HUES48 (cell line): ENCODE results near the gene RAB3IL1.

Experiments used
- H3K27ac ChIP-seq: one replicate; pipeline ENCODE4 v1.7.0; 2013; ENCODE audit warnings: low read depth, low read length, inconsistent platforms
- H3K27me3 ChIP-seq: 2 replicates; pipeline ENCODE4 v1.6.1; 2013; ENCODE audit warnings: mild to moderate bottlenecking, low read length; ENCODE audit not compliant: control insufficient read depth, insufficient read depth
- H3K36me3 ChIP-seq: 2 replicates; pipeline ENCODE4 v1.6.1; 2013; ENCODE audit warnings: low read length; ENCODE audit not compliant: control insufficient read depth, insufficient read depth
- H3K4me1 ChIP-seq: 2 replicates; pipeline ENCODE4 v1.6.1; 2013; ENCODE audit warnings: mild to moderate bottlenecking, low read length; ENCODE audit not compliant: control insufficient read depth, insufficient read depth
- H3K4me3 ChIP-seq: 2 replicates; pipeline ENCODE4 v1.5.1; 2013; ENCODE audit warnings: mild to moderate bottlenecking, low read depth, low read length
- H3K9ac ChIP-seq: 2 replicates; pipeline ENCODE4 v1.6.1; 2013; ENCODE audit warnings: mild to moderate bottlenecking, low read depth, low read length, moderate library complexity
- H3K9me3 ChIP-seq: 2 replicates; pipeline ENCODE4 v1.6.1; 2013; ENCODE audit warnings: low read length; ENCODE audit not compliant: control insufficient read depth, insufficient read depth

The RAB3IL1 gene

DNA sequence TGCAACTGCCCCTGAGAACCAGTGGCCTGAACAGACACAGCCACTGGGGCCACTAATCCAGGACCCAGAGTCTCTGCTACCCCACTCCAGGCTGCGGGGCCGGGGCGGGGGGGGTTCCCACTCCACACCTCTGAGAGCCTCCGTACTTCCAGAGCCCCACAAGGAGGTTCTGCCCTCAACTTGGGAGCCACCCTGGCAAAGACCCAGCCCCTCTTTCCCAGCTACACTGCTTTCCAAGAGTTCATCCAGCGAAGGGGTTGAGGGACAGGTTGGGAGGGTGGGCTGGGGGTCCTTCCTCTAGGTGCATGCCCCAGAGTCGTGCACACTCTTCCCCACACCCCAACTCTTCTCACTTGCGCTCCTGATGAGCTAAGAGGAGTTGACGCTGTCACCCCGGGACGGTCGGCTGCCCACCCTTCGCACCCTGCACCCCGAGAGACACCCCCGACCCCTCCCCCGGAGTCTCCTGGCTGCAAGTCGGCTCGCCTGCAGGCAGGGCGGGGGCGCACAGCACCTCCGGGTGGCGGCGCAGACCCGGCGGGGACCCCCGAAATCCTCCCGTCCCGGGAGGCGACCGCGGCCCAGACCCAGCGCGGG, 531 bp downstream of the RAB3IL1 start:
- peaks cover 23% of the 10 kb centered on the region for H3K27me3 ChIP-seq
- H3K4me3 ChIP-seq, result peak overlapping the region; percentile 69
- H3K9ac ChIP-seq, result no peak overlapping the region
- H3K9me3 ChIP-seq, result no peaks in the 10 kb centered on the region
- no peak overlapping the region for H3K27ac ChIP-seq
- no peaks in the 10 kb centered on the region; the same call in 1 of the 2 replicates for H3K4me1 ChIP-seq
- no peaks in the 10 kb centered on the region for H3K36me3 ChIP-seq

DNA sequence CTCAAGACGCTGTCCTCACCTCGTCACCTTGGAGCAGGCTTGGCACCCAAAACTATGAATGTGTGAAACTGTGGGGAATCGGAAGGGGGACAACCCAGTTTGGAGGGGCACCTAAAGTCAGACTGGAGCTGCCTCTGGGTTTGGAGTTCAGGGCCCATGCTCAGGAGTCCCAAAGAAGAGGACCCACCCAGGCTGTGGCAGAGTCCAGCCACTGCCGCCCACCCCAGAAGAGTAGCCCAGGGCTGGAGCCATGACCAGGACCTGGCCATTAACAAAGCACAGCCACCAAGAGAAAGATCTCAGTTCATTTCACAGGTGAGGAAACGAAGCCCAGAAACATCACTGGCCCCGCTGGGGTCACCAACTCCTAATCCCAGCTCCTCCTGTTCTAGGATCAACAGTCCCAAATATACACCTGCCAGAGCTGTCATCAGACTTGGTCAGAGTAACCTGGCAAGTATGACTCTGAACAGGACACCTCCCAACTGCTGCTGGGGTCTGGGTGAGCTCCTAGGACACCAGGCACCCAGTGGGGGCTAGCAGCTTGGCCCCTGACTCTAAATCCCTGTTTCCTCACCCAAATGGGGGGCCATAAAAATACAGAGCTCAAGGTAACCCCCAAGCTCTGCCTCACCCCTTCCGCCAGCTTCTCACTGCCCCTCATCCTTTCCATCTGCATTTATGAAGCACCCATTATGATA, 2.7 kb downstream of the RAB3IL1 start:
- Histone ChIP-seq H3K4me3 (no peak overlapping the region), H3K27me3 (peaks cover 23% of the 10 kb centered on the region), H3K9ac (no peak overlapping the region), H3K9me3 (no peaks in the 10 kb centered on the region), H3K4me1 (no peaks in the 10 kb centered on the region; the same call in 1 of the 2 replicates), H3K27ac (no peak overlapping the region), H3K36me3 (no peaks in the 10 kb centered on the region)

DNA sequence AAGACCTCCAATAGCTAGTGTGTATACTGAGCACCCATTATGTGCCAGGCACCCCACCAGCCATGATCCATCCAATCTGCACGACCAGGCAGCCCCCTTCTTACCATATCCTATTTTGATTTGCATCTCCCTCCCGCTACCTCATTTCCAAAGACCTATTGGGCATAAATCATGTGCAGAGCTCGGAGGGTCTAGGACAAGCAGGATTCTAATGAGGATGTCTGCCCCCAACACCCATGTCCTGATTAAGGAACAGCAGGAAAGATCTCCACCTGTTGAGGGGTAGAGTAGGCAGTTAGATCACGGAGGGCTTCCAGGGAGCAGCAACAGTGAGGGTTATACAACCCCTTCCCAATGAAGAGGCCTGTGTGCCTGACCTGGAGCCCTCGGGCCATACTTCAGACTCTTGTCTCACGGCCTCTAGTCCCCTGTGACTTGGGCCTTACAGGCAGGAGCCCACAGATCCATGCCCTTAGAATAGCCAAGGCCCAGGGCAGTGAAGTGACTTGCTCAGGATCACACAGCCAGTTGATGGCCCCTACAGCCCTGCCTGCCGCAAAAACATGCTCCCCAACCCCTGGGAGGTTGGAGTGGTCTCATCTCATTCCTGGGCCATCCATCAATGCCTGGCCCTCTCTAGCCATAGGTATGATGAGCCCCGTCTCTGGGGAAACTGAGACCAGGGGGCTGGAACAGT, 3.5 kb downstream of the RAB3IL1 start:
- Histone ChIP-seq H3K27ac (no peak overlapping the region), H3K36me3 (no peaks in the 10 kb centered on the region), H3K4me1 (peaks cover 5% of the 10 kb centered on the region), H3K9ac (no peak overlapping the region), H3K4me3 (no peak overlapping the region), H3K9me3 (no peaks in the 10 kb centered on the region), H3K27me3 (peaks cover 23% of the 10 kb centered on the region)

DNA sequence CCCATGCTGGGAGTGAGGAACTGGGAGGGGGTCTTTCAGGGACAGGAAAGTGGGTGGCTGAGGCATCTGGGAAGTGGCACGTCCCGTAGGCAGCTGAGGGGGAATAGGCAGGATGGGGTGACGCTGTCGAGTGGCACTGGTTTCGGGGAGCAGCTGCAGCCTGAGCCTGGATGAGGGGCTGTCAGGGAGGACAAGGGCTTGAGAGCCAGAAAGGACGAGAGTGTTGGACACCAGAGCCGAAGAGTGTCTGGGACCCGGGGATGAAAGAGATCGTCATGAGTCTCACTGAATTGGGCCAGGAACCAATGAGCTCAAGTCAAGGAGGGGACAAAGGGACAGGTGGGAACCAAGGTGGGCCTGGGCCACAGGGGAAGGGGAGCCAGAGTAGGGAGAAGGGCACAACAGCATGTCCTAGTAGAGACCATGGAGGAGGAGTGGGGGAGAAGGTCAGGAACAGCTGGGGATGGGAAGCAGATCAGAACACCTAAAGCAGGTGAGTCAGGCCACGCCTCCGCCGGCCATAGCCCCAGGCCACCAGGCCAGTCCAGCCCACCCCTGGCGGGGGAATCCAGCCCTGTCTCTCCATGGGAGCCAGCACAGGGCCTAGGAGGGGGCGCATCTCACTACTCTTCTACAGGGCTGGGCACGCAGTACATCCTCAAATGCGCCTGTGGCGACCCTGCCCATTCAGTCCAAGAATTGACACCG, 4.2 kb downstream of the RAB3IL1 start:
- no peaks in the 10 kb centered on the region for H3K36me3 ChIP-seq
- H3K4me1 ChIP-seq, result peaks cover 11% of the 10 kb centered on the region
- no peak overlapping the region for H3K27ac ChIP-seq
- H3K9ac ChIP-seq, result no peak overlapping the region
- H3K27me3 ChIP-seq, result peaks cover 17% of the 10 kb centered on the region
- H3K9me3 ChIP-seq, result no peaks in the 10 kb centered on the region
- no peak overlapping the region for H3K4me3 ChIP-seq

DNA sequence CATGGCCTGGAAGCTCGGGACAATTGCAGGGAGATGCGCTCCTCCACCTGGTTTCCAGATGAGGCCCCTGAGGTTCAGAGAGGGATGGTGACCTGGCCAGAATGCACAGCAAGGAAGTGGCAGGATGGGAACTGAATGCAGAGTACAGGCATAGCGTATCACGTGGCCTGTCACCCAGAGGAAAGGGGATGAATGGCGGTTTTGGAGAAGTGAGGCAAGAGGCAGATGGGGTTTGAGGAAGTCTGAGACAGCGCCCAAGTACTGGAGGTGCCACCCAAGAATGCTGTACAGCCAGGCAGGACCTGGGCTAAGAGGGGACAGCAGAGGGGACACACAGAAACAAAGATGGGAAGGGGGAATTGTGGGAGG, 4.9 kb downstream of the RAB3IL1 start:
- Histone ChIP-seq H3K9me3 (no peaks in the 10 kb centered on the region), H3K9ac (no peak overlapping the region), H3K27ac (no peak overlapping the region)

DNA sequence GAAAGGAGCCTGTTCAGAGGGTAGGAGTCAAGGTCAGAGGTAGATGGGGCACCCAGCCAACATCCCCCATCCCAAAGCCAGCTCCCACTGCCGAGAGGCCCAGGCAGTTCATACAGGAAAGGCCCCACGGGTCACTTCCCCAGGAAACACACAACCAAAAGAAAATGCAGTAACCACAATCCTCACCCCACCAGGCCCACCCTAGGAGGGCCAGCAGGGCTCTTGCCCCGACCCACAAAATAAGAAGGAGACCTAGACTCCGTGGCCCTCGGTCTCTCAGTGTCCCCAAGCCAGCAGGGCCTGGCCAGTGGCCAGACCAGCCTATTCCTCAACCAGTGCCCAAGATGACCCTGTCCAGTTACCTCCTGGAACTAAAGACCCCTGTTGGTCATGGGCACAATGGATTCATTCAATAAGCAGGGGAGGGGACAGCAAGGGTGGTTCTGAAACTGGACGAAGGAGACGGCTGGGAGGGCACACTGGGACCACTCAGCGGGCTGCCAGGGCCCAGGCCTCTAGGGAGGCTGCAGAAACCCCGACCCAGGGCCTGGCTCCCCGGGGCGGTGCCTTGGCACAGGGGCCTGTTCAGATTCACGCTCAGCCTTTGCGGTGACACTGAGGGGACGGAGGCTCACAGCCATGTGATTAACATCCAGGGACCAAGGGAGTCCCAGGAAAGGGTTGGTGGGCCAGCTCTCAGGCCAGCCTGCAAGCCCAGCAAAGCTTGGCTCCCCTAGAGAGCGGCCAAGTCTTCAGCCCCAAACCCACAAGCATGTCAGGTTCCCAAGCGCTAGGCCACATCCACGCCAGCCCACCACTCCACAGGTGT, 5.5 kb downstream of the RAB3IL1 start:
- H3K27ac ChIP-seq, result no peak overlapping the region
- H3K4me1 ChIP-seq, result peaks cover 11% of the 10 kb centered on the region
- H3K36me3 ChIP-seq, result no peaks in the 10 kb centered on the region
- no peak overlapping the region for H3K4me3 ChIP-seq
- H3K9me3 ChIP-seq, result no peaks in the 10 kb centered on the region
- H3K27me3 ChIP-seq, result peaks cover 7% of the 10 kb centered on the region
- no peak overlapping the region for H3K9ac ChIP-seq

More for the DNA sequence above, 4.9 kb downstream of the RAB3IL1 start:
- H3K36me3 ChIP-seq, result no peaks in the 10 kb centered on the region
- H3K4me3 ChIP-seq, result no peak overlapping the region
- peaks cover 11% of the 10 kb centered on the region for H3K27me3 ChIP-seq
- peaks cover 11% of the 10 kb centered on the region for H3K4me1 ChIP-seq

DNA sequence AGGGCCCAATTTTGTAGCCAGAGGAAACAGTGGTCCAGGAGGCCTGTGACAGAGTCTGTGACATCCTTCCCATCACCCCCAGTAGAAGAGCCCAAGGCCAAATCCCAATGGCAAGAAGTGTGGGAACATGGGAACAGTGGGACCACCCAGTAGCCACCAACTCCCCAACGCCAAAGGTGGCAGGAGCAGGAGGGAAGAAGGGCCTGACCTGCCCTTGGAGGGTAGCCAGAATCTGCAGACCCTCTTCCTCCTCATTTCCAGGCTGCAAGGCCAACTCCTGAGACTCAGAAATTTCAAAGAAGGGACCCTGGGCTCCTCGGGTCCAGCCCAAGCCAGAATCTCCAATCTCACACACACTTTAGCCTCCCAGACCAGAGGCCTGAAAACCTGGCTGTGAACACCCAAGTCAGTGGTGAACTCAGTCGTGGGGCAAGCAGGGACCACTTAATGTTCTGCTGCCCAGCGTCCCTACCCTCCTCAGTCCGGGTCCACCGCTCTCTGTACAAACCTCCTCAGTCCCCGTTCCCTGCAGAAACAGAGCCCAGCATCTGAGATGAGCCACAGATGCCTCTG, 6.2 kb downstream of the RAB3IL1 start:
- H3K36me3 ChIP-seq, result no peaks in the 10 kb centered on the region
- H3K9me3 ChIP-seq, result no peaks in the 10 kb centered on the region
- H3K4me3 ChIP-seq, result no peak overlapping the region
- H3K9ac ChIP-seq, result no peak overlapping the region
- peaks cover under 1% of the 10 kb centered on the region; the same call in 1 of the 2 replicates for H3K27me3 ChIP-seq
- H3K27ac ChIP-seq, result no peak overlapping the region
- H3K4me1 ChIP-seq, result peaks cover 11% of the 10 kb centered on the region

DNA sequence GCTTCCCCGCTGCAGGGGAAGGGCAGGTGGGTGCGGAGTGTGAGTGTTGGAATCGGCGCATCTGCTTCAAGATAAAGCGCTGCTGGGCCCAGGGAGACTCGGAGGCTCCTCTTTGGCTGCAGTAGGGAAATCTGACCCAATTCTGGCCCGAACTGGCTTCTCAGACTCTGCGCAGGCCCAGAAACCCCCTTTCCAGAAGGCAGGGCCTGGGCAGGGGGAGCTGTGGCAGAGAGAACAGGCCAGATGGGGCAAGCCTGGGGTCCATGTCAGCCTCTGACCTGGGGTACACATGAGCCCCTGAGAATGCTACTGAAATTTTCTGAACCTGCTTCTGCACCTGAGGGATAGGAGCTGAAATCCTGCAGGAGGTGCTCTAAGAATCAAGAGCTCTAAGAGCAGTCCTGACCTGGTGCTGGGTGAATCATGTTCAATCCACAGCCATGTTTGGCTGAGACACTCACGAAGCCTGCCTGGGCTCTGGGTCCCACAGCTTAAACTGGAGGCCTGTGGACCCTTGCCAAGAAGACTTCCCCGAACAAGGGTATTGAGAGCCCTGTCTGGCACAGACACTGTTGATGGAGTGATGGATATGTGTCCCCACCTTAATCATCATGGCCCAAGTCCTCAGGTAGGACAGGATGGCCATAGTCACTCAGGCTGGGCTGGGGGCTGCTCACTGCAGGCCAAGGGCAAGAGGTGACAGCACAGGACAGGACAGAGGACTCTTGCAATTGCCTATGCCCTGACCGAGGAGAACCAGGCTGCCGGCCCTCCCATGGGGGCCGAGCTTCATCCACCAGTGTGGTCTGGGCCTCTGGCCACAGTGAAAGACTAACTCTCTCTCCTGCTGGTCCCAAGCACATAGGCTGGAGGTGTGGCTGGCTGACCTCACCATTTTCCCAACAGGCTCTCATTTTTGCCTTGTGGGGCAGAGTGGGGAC, 6.9 kb downstream of the RAB3IL1 start:
- H3K9ac ChIP-seq, result no peak overlapping the region
- no peak overlapping the region for H3K4me3 ChIP-seq
- no peak overlapping the region for H3K27ac ChIP-seq
- no peaks in the 10 kb centered on the region for H3K9me3 ChIP-seq
- H3K36me3 ChIP-seq, result no peaks in the 10 kb centered on the region
- no peaks in the 10 kb centered on the region for H3K27me3 ChIP-seq
- H3K4me1 ChIP-seq, result peaks cover 11% of the 10 kb centered on the region

DNA sequence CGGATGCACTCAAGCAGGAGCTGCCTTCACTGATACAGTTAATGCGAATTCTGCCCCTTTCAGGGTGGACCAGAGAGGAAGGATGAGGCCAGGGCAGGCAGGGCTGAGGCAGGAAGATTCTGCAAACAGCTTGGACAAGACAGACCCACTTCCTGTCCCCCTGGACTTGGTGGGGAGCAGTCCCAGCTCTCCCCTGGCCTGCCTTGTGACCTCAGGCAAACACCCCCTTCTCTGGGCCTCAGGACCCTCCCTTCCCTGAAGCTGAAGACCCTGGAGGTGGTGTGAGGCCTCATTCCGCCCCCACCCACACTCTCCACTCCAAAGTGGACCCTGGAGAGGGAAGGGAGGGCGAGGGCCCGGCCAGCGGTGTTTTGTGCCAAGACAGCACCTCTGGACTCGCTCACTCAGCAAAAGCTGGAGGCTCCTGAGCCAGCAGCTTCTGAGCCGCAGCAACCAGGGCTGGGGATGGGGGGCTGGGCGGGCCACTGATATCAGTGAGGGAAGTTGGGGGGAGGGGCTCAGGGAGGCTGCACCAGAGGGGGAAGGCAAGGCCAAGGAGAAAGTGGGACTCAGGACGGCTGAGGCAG, 8.5 kb downstream of the RAB3IL1 start:
- no peaks in the 10 kb centered on the region for H3K36me3 ChIP-seq
- no peak overlapping the region for H3K9ac ChIP-seq
- no peaks in the 10 kb centered on the region for H3K27me3 ChIP-seq
- H3K4me1 ChIP-seq, result peaks cover 11% of the 10 kb centered on the region
- H3K9me3 ChIP-seq, result no peaks in the 10 kb centered on the region
- H3K4me3 ChIP-seq, result no peak overlapping the region
- no peak overlapping the region for H3K27ac ChIP-seq
